Keratinocyte (primary cell): ENCODE data around the gene ETFA. TPM values are rescaled to one million over a fixed set of nuclear protein-coding genes. Genes with fewer than 3 reads are reported as not detected.

Experiments
- DNase-seq: peaks from one replicate; pipeline ENCODE4 v3.0.0-alpha.2; 2011; ENCODE audit warnings: low read depth, missing footprints, low spot score
- FAIRE-seq: peaks from 2 replicates; lab custom pipeline; 2011; peaks lifted over from hg19 to GRCh38; lab: Jason Lieb, UNC
- H2AFZ ChIP-seq: 2 replicates; pipeline ENCODE4 v1.6.0; 2012; ENCODE audit warnings: low read length, control low read depth, inconsistent platforms; ENCODE audit not compliant: control insufficient read depth
- H3K27ac ChIP-seq: 2 replicates; pipeline ENCODE4 v1.5.1; 2011; ENCODE audit warnings: low read length; ENCODE audit not compliant: control insufficient read depth, insufficient read depth
- H3K27me3 ChIP-seq: 3 replicates; pipeline ENCODE4 v1.6.0; 2011; ENCODE audit warnings: low read length; ENCODE audit not compliant: control insufficient read depth, insufficient read depth; ENCODE audit errors: extremely low read depth
- H3K36me3 ChIP-seq, 2 experiments: 2 replicates in 1 of 2; 3 replicates in 1 of 2; pipeline ENCODE4 v1.5.1; 2011; ENCODE audit warnings: low read length in 2 of 2, mild to moderate bottlenecking in 1 of 2; ENCODE audit not compliant: control insufficient read depth in 2 of 2, insufficient read depth in 2 of 2; ENCODE audit errors: extremely low read depth in 1 of 2
- H3K4me1 ChIP-seq: 3 replicates; pipeline ENCODE4 v1.5.1; 2011; ENCODE audit warnings: low read length; ENCODE audit not compliant: control insufficient read depth, insufficient read depth; ENCODE audit errors: extremely low read depth
- H3K4me2 ChIP-seq: 3 replicates; pipeline ENCODE4 v1.6.0; 2011; ENCODE audit warnings: low read depth, low read length; ENCODE audit not compliant: control insufficient read depth, insufficient read depth; ENCODE audit errors: extremely low read depth
- H3K4me3 ChIP-seq, 3 experiments: fragments of 200-600 bp in 1 of 3; sonication (generic) in 1 of 3; 2 replicates in 2 of 3; 3 replicates in 1 of 3; pipeline ENCODE4 v1.5.1; 2011 to 2016; ENCODE audit warnings: low read length in 3 of 3, mild to moderate bottlenecking in 3 of 3, control low read depth in 2 of 3, inconsistent platforms in 1 of 3, low read depth in 1 of 3, mixed read lengths in 1 of 3, mixed run types in 1 of 3, moderate library complexity in 1 of 3; ENCODE audit not compliant: control insufficient read depth in 2 of 3, insufficient read depth in 2 of 3; ENCODE audit errors: extremely low read depth in 1 of 3
- H3K79me2 ChIP-seq: 2 replicates; pipeline ENCODE4 v1.6.0; 2012; ENCODE audit warnings: low read length; ENCODE audit not compliant: control insufficient read depth, insufficient read depth
- H3K9ac ChIP-seq: 3 replicates; pipeline ENCODE4 v1.6.0; 2011; ENCODE audit warnings: low read length; ENCODE audit not compliant: control insufficient read depth, insufficient read depth; ENCODE audit errors: extremely low read depth
- H3K9me1 ChIP-seq: 3 replicates; pipeline ENCODE4 v1.6.0; 2011; ENCODE audit warnings: low read length; ENCODE audit not compliant: control insufficient read depth, insufficient read depth; ENCODE audit errors: extremely low read depth
- H3K9me3 ChIP-seq: 2 replicates; pipeline ENCODE4 v1.5.1; 2012; ENCODE audit warnings: low read depth, low read length; ENCODE audit not compliant: control insufficient read depth
- H4K20me1 ChIP-seq: 3 replicates; pipeline ENCODE4 v1.6.0; 2011; ENCODE audit warnings: low read length; ENCODE audit not compliant: control insufficient read depth, insufficient read depth; ENCODE audit errors: extremely low read depth
- CTCF ChIP-seq, 3 experiments: IDR thresholded peaks in 1 of 3; conservative IDR thresholded peaks in 1 of 3; optimal IDR thresholded peaks in 1 of 3; 2 replicates in 2 of 3; 3 replicates in 1 of 3; pipeline versions ENCODE3 to v1.5.1; 2011; ENCODE audit warnings: low read length in 3 of 3, mild to moderate bottlenecking in 3 of 3, moderate library complexity in 2 of 3, control low read depth in 1 of 3, inconsistent platforms in 1 of 3; ENCODE audit not compliant: insufficient read depth in 2 of 3; ENCODE audit errors: extremely low read depth in 1 of 3
- EZH2 ChIP-seq: IDR thresholded peaks from one replicate; pipeline ENCODE4 v1.6.1; 2012; ENCODE audit warnings: inconsistent platforms, mild to moderate bottlenecking, low read length, moderate library complexity
- dilution Hi-C: fragments of 300-500 bp; cut with MboI; formaldehyde crosslinking; loops from one replicate; pipeline ENCODE4 v1.7.0; 2020; ENCODE audit warnings: low sequenced_read_pairs; ENCODE audit not compliant: extremely low pct_ligation_motif_present
- polyA plus RNA-seq, 5 experiments: library from polyadenylated mRNA; depleted of rRNA in 3 of 5; stranded (reverse) in 3 of 5; stranded (forward) in 1 of 5; unstranded in 1 of 5; fragments of >200 nt; gene quantifications; 1 replicate in 1 of 5; 2 replicates in 3 of 5; 3 replicates in 1 of 5; pipeline versions ENCODE4 v1.2.1 to v1.2.3, GENCODE V29; 2011 to 2012; ENCODE audit warnings: missing spikeins in 2 of 5, low read depth in 1 of 5, low replicate concordance in 1 of 5

The ETFA gene
- polyA plus RNA-seq, 1 donor (not counting 4 experiments of a cell fraction or from before 2014, with no cell fraction given): 230 TPM

DNA sequence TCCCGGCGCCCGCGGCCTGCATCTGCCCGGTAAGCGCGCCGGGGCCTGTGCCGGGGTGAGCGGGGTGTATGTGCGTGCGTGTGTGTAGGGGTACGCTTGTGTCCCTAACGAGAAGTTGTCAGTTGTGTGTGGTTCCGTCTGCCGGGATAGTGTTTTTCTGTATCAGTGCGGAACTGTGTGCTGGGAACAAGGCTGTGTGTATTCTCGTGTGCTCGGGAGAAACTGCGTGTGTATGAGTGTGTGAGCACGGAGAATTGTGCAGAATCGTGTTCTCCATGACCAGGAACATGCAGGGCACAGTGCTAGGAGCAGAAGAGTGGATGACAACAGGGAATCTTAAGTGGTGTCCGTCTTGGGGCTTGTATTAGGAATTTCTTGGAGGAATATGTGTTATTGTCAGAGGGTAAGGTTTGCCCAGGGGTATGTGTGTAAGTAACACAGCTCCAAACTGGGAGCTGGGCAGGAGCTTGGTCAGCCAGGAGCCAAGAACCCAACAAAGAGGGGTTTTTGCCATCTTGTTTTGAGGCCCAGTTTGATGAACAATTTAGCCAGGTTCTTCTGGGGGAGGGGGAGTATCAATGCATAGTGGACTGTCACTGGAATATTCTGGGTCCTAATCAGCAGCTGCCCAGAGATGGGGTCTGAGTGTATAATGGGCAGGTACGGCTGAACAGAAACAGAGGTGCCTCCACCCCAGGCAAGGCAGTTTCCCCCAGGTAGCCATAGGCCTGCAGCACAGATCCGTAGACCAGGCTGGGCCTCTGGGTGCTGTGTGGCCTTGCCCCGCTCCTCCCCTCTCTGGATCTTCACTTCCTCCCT is 27.4 kb upstream of the ETFA start:
- Histone ChIP-seq H3K36me3 (no peaks in the 10 kb centered on the region), H3K4me3 (no peak overlapping the region), H3K4me1 (peaks cover 16% of the 10 kb centered on the region), H3K9me1 (no peaks in the 10 kb centered on the region), H3K9ac (no peak overlapping the region), H4K20me1 (peaks cover 5% of the 10 kb centered on the region), H3K27me3 (peaks cover 98% of the 10 kb centered on the region), H3K9me3 (peaks cover 4% of the 10 kb centered on the region), H2AFZ (no peak overlapping the region), H3K4me2 (no peak overlapping the region), H3K79me2 (no peaks in the 10 kb centered on the region), H3K27ac (no peak overlapping the region)
- TF ChIP-seq CTCF (optimal IDR thresholded peaks at IDR 0.05 in 1 of 3, IDR thresholded peaks at IDR 0.05 in 1 of 3, conservative IDR thresholded peaks at IDR 0.05 in 1 of 3; ENCODE audit: extremely low read depth in 1 of 3, insufficient read depth in 2 of 3, low read length in 3 of 3): no peak
- TF ChIP-seq EZH2: peak; percentile 55
- FAIRE-seq: no peak
- no peak for DNase-seq
- dilution Hi-C loops: no loop called here

- Histone ChIP-seq H3K9ac (no peak overlapping the region), H3K27ac (no peak overlapping the region), H3K4me1 (peaks cover 16% of the 10 kb centered on the region), H3K4me2 (peak overlapping the region; percentile 51), H3K9me1 (no peaks in the 10 kb centered on the region), H3K9me3 (peaks cover 4% of the 10 kb centered on the region), H3K4me3 (no peak overlapping the region), H3K27me3 (peaks cover 90% of the 10 kb centered on the region), H3K36me3 (no peaks in the 10 kb centered on the region), H4K20me1 (peaks cover 5% of the 10 kb centered on the region), H3K79me2 (no peaks in the 10 kb centered on the region), H2AFZ (no peak overlapping the region)
- no peak for DNase-seq
- dilution Hi-C loops: no loop called here
- FAIRE-seq: no peak
- no peak for TF ChIP-seq CTCF (optimal IDR thresholded peaks at IDR 0.05 in 1 of 3, IDR thresholded peaks at IDR 0.05 in 1 of 3, conservative IDR thresholded peaks at IDR 0.05 in 1 of 3; ENCODE audit: extremely low read depth in 1 of 3, insufficient read depth in 2 of 3, low read length in 3 of 3)
- peak; percentile 69 for TF ChIP-seq EZH2
Measured at GRCh38 chr15:76337696-76338485, 26.6 kb upstream of the ETFA start.
